GM21529 (cell line): Measurements from ENCODE around the gene FUT3.

Experiments
- ATAC-seq: cut with Tn5 transposase; IDR thresholded peaks from one replicate; pipeline ENCODE4 v1.9.1; 2021; ENCODE audit not compliant: unreplicated experiment

Gene FUT3

GRCh38 chr19:5826531-5827341 lies 24.5 kb downstream of the FUT3 start:
- ATAC-seq = no peak

GRCh38 chr19:5825178-5825577 lies 26.1 kb downstream of the FUT3 start:
- ATAC-seq = no peak

GRCh38 chr19:5824751-5825150 lies 26.5 kb downstream of the FUT3 start:
- no peak for ATAC-seq

GRCh38 chr19:5823579-5824281 lies 27.5 kb downstream of the FUT3 start:
- ATAC-seq = no peak

GRCh38 chr19:5822181-5822844 lies 28.9 kb downstream of the FUT3 start:
- no peak for ATAC-seq

GRCh38 chr19:5821521-5822180 lies 29.6 kb downstream of the FUT3 start:
- ATAC-seq = no peak

- ATAC-seq = no peak
Observed at GRCh38 chr19:5820785-5821184, 30.5 kb downstream of the FUT3 start.

- no peak for ATAC-seq
Observed at GRCh38 chr19:5818594-5818993, 32.7 kb downstream of the FUT3 start.

- ATAC-seq = no peak
Observed at GRCh38 chr19:5817218-5817617, 34.0 kb downstream of the FUT3 start.

- ATAC-seq = no peak
Observed at GRCh38 chr19:5814852-5815246, 36.4 kb downstream of the FUT3 start.

GRCh38 chr19:5814123-5814851 lies 37.0 kb downstream of the FUT3 start:
- ATAC-seq = no peak

GRCh38 chr19:5811117-5811516 lies 40.1 kb downstream of the FUT3 start:
- ATAC-seq = no peak

- no peak for ATAC-seq
Observed at GRCh38 chr19:5809469-5809868, 41.8 kb downstream of the FUT3 start.

GRCh38 chr19:5809053-5809452 lies 42.2 kb downstream of the FUT3 start:
- ATAC-seq = no peak

- ATAC-seq = no peak
Observed at GRCh38 chr19:5808120-5808816, 43.0 kb downstream of the FUT3 start.

- no peak for ATAC-seq
Observed at GRCh38 chr19:5806905-5807304, 44.3 kb downstream of the FUT3 start.

GRCh38 chr19:5806133-5806489 lies 45.1 kb downstream of the FUT3 start:
- ATAC-seq = no peak

- ATAC-seq = no peak
Observed at GRCh38 chr19:5805462-5806132, 45.7 kb downstream of the FUT3 start.
